ENCODE measurements around the gene MPP2. TPM values are rescaled to one million over a fixed set of nuclear protein-coding genes. Genes with fewer than 3 reads are reported as not detected.

MPP2 gene
- total RNA-seq, 3 donors from 2014 or later (not counting 1 experiment from before 2014, with no cell fraction given): 0.75 to 2.0 (median 0.85) TPM

GRCh38 chr17:43860077-43860725, 47.1 kb downstream of the MPP2 start:
- WGBS (ENCODE audit: insufficient coverage): 94% methylated on average over 12 of the region's 12 CpGs
- Histone ChIP-seq H3K9me3 (ENCODE audit: control insufficient read depth, insufficient read depth, low read length) (peaks cover 3% of the 10 kb centered on the region), H3K27ac (ENCODE audit: low read length) (no peak overlapping the region), H3K36me3 (ENCODE audit: control insufficient read depth, insufficient read depth, low read length) (no peaks in the 10 kb centered on the region), H3K4me1 (ENCODE audit: control insufficient read depth, insufficient read depth, low read length) (no peaks in the 10 kb centered on the region), H3K27me3 (ENCODE audit: control insufficient read depth, insufficient read depth, low read length) (peaks cover 2% of the 10 kb centered on the region), H3K4me3 (ENCODE audit: low read length) (no peak overlapping the region)
- DNase-seq (no peak), ATAC-seq (no peak)
- no peak overlapping the region for H3K4me3 Mint-ChIP-seq
- H3K36me3 Mint-ChIP-seq: no peaks in the 10 kb centered on the region
- no peak overlapping the region for H3K27ac Mint-ChIP-seq
- H3K27me3 Mint-ChIP-seq (ENCODE audit: low read depth in 2 of 2): peaks cover 0 to 4% of the 10 kb centered on the region in 2 donors
- H3K4me1 Mint-ChIP-seq: no peaks in the 10 kb centered on the region
- TF ChIP-seq, protein P1, sequence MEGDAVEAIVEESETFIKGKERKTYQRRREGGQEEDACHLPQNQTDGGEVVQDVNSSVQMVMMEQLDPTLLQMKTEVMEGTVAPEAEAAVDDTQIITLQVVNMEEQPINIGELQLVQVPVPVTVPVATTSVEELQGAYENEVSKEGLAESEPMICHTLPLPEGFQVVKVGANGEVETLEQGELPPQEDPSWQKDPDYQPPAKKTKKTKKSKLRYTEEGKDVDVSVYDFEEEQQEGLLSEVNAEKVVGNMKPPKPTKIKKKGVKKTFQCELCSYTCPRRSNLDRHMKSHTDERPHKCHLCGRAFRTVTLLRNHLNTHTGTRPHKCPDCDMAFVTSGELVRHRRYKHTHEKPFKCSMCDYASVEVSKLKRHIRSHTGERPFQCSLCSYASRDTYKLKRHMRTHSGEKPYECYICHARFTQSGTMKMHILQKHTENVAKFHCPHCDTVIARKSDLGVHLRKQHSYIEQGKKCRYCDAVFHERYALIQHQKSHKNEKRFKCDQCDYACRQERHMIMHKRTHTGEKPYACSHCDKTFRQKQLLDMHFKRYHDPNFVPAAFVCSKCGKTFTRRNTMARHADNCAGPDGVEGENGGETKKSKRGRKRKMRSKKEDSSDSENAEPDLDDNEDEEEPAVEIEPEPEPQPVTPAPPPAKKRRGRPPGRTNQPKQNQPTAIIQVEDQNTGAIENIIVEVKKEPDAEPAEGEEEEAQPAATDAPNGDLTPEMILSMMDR (IDR thresholded peaks at IDR 0.05): no peak
- intact Hi-C loops (cut with micrococcal nuclease): no loop called here
- no peaks in the 10 kb centered on the region for H3K9me3 Mint-ChIP-seq

DNA sequence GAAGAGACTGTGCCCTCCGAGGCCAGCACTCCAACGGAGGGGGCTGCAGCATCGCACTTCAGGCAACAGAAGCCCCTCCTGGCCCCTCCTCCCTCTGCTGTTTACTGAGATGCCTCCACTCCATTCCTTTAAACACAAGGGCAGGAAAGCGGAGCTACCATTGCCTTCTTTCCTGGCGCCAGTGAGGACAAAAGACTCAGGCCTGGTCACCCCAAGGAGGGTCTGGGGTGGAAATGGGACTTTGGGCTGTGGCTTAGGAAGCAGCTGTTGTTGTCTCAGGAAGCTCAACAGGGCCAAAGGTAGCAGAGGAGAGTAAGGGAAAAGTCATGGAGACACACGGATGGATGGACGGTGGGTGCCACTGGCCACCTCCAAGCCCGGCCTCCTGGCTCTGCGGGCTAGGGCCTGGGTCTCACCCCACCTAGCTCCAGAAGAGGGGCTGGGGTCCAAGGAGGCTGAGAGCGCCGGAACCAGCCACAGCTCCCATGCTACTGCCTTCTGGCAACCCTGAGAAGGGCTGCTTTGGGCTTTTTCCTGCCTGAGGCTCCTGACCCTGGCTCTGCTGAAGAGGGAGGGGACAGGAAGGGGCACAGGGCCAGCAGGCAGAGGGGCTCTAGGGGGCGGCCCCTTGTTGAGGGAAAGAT, 49.3 kb downstream of the MPP2 start:
- DNase-seq: no peak
- intact Hi-C loops (cut with micrococcal nuclease): no loop called here
- H3K36me3 Mint-ChIP-seq: no peaks in the 10 kb centered on the region
- H3K27ac ChIP-seq (ENCODE audit: low read length): no peak overlapping the region
- H3K4me3 ChIP-seq (ENCODE audit: low read length): no peak overlapping the region
- TF ChIP-seq, protein P1 (IDR thresholded peaks at IDR 0.05): no peak
- ATAC-seq: no peak
- H3K36me3 ChIP-seq (ENCODE audit: control insufficient read depth, insufficient read depth, low read length): no peaks in the 10 kb centered on the region
- H3K9me3 Mint-ChIP-seq: no peaks in the 10 kb centered on the region
- 72% methylated on average over 12 of the region's 12 CpGs for WGBS (ENCODE audit: insufficient coverage)
- H3K4me1 ChIP-seq (ENCODE audit: control insufficient read depth, insufficient read depth, low read length): no peaks in the 10 kb centered on the region
- no peak overlapping the region for H3K4me3 Mint-ChIP-seq
- H3K9me3 ChIP-seq (ENCODE audit: control insufficient read depth, insufficient read depth, low read length): peaks cover 3% of the 10 kb centered on the region
- no peaks in the 10 kb centered on the region for H3K4me1 Mint-ChIP-seq
- H3K27me3 Mint-ChIP-seq (ENCODE audit: low read depth in 2 of 2): peaks cover 0 to 4% of the 10 kb centered on the region in 2 donors
- peaks cover 2% of the 10 kb centered on the region for H3K27me3 ChIP-seq (ENCODE audit: control insufficient read depth, insufficient read depth, low read length)
- no peak overlapping the region for H3K27ac Mint-ChIP-seq

DNA sequence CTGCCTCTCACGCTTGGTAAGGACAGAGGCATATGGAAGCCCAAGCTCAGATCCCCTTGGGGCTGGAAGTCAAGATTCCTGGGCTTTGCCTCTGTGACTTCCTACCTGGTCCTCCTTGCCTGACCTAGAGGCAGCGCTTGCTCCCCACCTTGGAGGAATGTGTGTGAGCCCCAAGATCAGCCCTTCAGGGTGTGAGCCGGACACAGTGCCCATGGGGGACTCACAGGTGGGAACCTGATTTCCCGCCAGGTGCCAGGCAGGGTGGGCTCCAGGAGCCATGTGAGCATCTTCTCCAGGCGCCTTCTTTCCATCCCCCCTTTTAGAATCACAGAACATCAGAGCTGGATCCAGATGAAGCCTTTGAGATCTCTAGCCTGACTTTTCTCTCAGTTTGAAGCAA, 50.2 kb downstream of the MPP2 start:
- no peaks in the 10 kb centered on the region for H3K9me3 Mint-ChIP-seq
- no peak for ATAC-seq
- H3K4me1 ChIP-seq (ENCODE audit: control insufficient read depth, insufficient read depth, low read length): no peaks in the 10 kb centered on the region
- no peaks in the 10 kb centered on the region for H3K36me3 Mint-ChIP-seq
- TF ChIP-seq, protein P1 (IDR thresholded peaks at IDR 0.05): no peak
- H3K27ac ChIP-seq (ENCODE audit: low read length): no peak overlapping the region
- H3K4me3 ChIP-seq (ENCODE audit: low read length): no peak overlapping the region
- H3K27ac Mint-ChIP-seq: no peak overlapping the region
- H3K4me3 Mint-ChIP-seq: no peak overlapping the region
- DNase-seq: no peak
- peaks cover 3% of the 10 kb centered on the region for H3K9me3 ChIP-seq (ENCODE audit: control insufficient read depth, insufficient read depth, low read length)
- H3K27me3 Mint-ChIP-seq (ENCODE audit: low read depth in 2 of 2): peaks cover 0 to 4% of the 10 kb centered on the region in 2 donors
- intact Hi-C loops (cut with micrococcal nuclease): no loop called here
- H3K4me1 Mint-ChIP-seq: no peaks in the 10 kb centered on the region
- H3K27me3 ChIP-seq (ENCODE audit: control insufficient read depth, insufficient read depth, low read length): peaks cover 2% of the 10 kb centered on the region
- H3K36me3 ChIP-seq (ENCODE audit: control insufficient read depth, insufficient read depth, low read length): no peaks in the 10 kb centered on the region
- WGBS (ENCODE audit: insufficient coverage): 89% methylated on average over 5 of the region's 5 CpGs

Measured in natural killer cell (primary cell).